HG03280 (cell line): ENCODE data around the gene CLTRN.

Experiments
- ATAC-seq: cut with Tn5 transposase; IDR thresholded peaks from one replicate; pipeline ENCODE4 v1.9.1; 2021; ENCODE audit warnings: mild to moderate bottlenecking, moderate library complexity; ENCODE audit not compliant: unreplicated experiment

CLTRN gene

GRCh38 chrX:15579778-15580747, 84.5 kb downstream of the CLTRN start:
- no peak for ATAC-seq
